H1 (cell line): ENCODE measurements around the gene CHST11. TPM values are rescaled to one million over a fixed set of nuclear protein-coding genes. Genes with fewer than 3 reads are reported as not detected.

Experiments used
- ATF3 ChIP-seq: IDR thresholded peaks from 2 replicates; pipeline ENCODE4 v1.6.1; 2011; ENCODE audit warnings: low read depth, mild to moderate bottlenecking, low read length; ENCODE audit not compliant: insufficient read depth
- CHD7 ChIP-seq: fragments of 300-600 bp; sonication (generic); IDR thresholded peaks from 2 replicates; pipeline ENCODE4 v1.7.1; 2012; ENCODE audit warnings: low read length, moderate library complexity, mild to moderate bottlenecking, inconsistent platforms; ENCODE audit not compliant: insufficient replicate concordance
- HDAC2 ChIP-seq, 2 experiments: fragments of 300-600 bp in 1 of 2; sonication (generic) in 1 of 2; IDR thresholded peaks; 2 replicates each; pipeline ENCODE4 v1.6.1; 2011 to 2012; ENCODE audit warnings: low read depth in 2 of 2, low read length in 2 of 2, mild to moderate bottlenecking in 2 of 2, moderate library complexity in 2 of 2, borderline replicate concordance in 1 of 2, inconsistent platforms in 1 of 2
- PHF8 ChIP-seq: fragments of 200-600 bp; sonication (generic); conservative IDR thresholded peaks from 2 replicates; pipeline ENCODE4 v1.7.1; 2012; ENCODE audit warnings: low read depth, mild to moderate bottlenecking, inconsistent platforms, low read length, moderate library complexity
- SP4 ChIP-seq: IDR thresholded peaks from 2 replicates; pipeline ENCODE4 v1.6.1; 2012; ENCODE audit warnings: low read length, inconsistent platforms
- TAF7 ChIP-seq: optimal IDR thresholded peaks from 2 replicates; pipeline ENCODE3; 2011; ENCODE audit warnings: low read depth, mild to moderate bottlenecking, inconsistent platforms, low read length, moderate library complexity, borderline replicate concordance
- polyA plus RNA-seq, 7 experiments: library from polyadenylated mRNA; depleted of rRNA in 3 of 7; stranded (reverse) in 5 of 7; unstranded in 2 of 7; fragments of >200 nt in 5 of 7; fragments of 200-250 nt in 2 of 7; gene quantifications; 1 replicate in 5 of 7; 2 replicates in 1 of 7; 4 replicates in 1 of 7; pipeline versions ENCODE4 v1.2.1 to v1.2.3, GENCODE V29; 2011 to 2013; ENCODE audit warnings: missing spikeins in 2 of 7, mixed read lengths in 2 of 7
- total RNA-seq: library from RNA; stranded (reverse); fragmentation: NEBNext Ultra II Directional; extraction: Animal tissue kit (Norgen Biotek cat#: 25700); gene quantifications from 2 replicates; pipeline ENCODE4 v1.2.1, GENCODE V29; 2021

Gene CHST11
- total and polyA plus RNA-seq, 2 of the 8 experiments (the other 6 are each of a cell fraction or from before 2014, with no cell fraction given) = 14.4 to 20.8 TPM

GRCh38 chr12:104737113-104737512, 280.4 kb downstream of the CHST11 start (continued):
- no peak for TF ChIP-seq CHD7
- TF ChIP-seq HDAC2 (IDR thresholded peaks at IDR 0.05; ENCODE audit: borderline replicate concordance in 1 of 2, low read depth in 2 of 2, low read length in 2 of 2) = no peak
- TF ChIP-seq PHF8 = no peak
- no peak for TF ChIP-seq TAF7
- TF ChIP-seq SP4 = no peak
- TF ChIP-seq ATF3 = no peak
